ENCODE measurements around the gene PLIN5.
A peak's percentile ranks its signal among the peaks of the same experiment; 100 is the strongest.

Gene PLIN5

GRCh38 chr19:4580021-4580901 lies 45.2 kb upstream of the PLIN5 start:
- no peak for DNase-seq (ENCODE audit: low read depth)
- peak; percentile 43 for TF ChIP-seq CTCF (conservative IDR thresholded peaks at IDR 0.05; ENCODE audit: low read depth, low read length)
- peak overlapping the region; percentile 67 for H3K4me3 ChIP-seq (ENCODE audit: low read length)

- no peak for DNase-seq (ENCODE audit: low read depth)
- no peak overlapping the region for H3K4me3 ChIP-seq (ENCODE audit: low read length)
- no peak for TF ChIP-seq CTCF (conservative IDR thresholded peaks at IDR 0.05; ENCODE audit: low read depth, low read length)
These were observed 44.4 kb upstream of the PLIN5 start for GRCh38 chr19:4579389-4579788.

- no peak for TF ChIP-seq CTCF (conservative IDR thresholded peaks at IDR 0.05; ENCODE audit: low read depth, low read length)
- H3K4me3 ChIP-seq (ENCODE audit: low read length), result no peak overlapping the region
- DNase-seq (ENCODE audit: low read depth), result no peak
These were observed 43.7 kb upstream of the PLIN5 start for GRCh38 chr19:4578552-4579248.

- no peak for TF ChIP-seq CTCF (conservative IDR thresholded peaks at IDR 0.05; ENCODE audit: low read depth, low read length)
- H3K4me3 ChIP-seq (ENCODE audit: low read length), result no peak overlapping the region
- DNase-seq (ENCODE audit: low read depth), result no peak
These were observed 42.2 kb upstream of the PLIN5 start for GRCh38 chr19:4577020-4577782.

- no peak for DNase-seq (ENCODE audit: low read depth)
- TF ChIP-seq CTCF (conservative IDR thresholded peaks at IDR 0.05; ENCODE audit: low read depth, low read length), result peak; percentile 82
- no peak overlapping the region for H3K4me3 ChIP-seq (ENCODE audit: low read length)
These were observed 41.3 kb upstream of the PLIN5 start for GRCh38 chr19:4576016-4576933.

GRCh38 chr19:4575267-4576015 lies 40.4 kb upstream of the PLIN5 start:
- no peak for TF ChIP-seq CTCF (conservative IDR thresholded peaks at IDR 0.05; ENCODE audit: low read depth, low read length)
- H3K4me3 ChIP-seq (ENCODE audit: low read length), result no peak overlapping the region
- DNase-seq (ENCODE audit: low read depth), result peak; percentile 77

Data from retinal pigment epithelial cell (primary cell).